GM12878 (cell line): ENCODE data around the gene WWOX. TPM values are rescaled to one million over a fixed set of nuclear protein-coding genes. Genes with fewer than 3 reads are reported as not detected.

Experiments
- ATAC-seq: fragments of 200-7000 bp; cut with Tn5 transposase; 3 replicates; pipeline ENCODE4 v1.9.1; 2020; ENCODE audit warnings: mild to moderate bottlenecking, moderate library complexity
- BruUV-seq: library from RNA; stranded (reverse); fragments of 400-500 nt; replicated peaks from 2 replicates; lab custom pipeline; 2021; lab: Mats Ljungman, UMichigan
- CTCF ChIA-PET: fragments of 300-600 bp; sonication (Branson Sonifier 250); formaldehyde crosslinking; extraction: SDS; loops from one replicate; lab custom pipeline; 2021; ENCODE audit warnings: inconsistent platforms; lab: Yijun Ruan, JAX
- POLR2A ChIA-PET: fragments of 350-600 bp; formaldehyde crosslinking; extraction: SDS; loops from one replicate; lab custom pipeline; 2021; ENCODE audit warnings: inconsistent platforms; lab: Charles Lee
- RAD21 ChIA-PET: fragments of 300-600 bp; sonication (Branson Sonifier 250); formaldehyde crosslinking; loops from one replicate; lab custom pipeline; 2023; ENCODE audit warnings: antibody characterized with exemption; ENCODE audit not compliant: unreplicated experiment; lab: Charles Lee
- SMC1A ChIA-PET: fragments of 300-600 bp; sonication (Branson Sonifier 250); formaldehyde crosslinking; loops from one replicate; lab custom pipeline; 2023; ENCODE audit not compliant: unreplicated experiment, uncharacterized antibody; lab: Charles Lee
- DNase-seq: peaks from one replicate; pipeline ENCODE4 v3.0.0-alpha.2; 2011; ENCODE audit warnings: low read depth, low spot score
- FAIRE-seq: peaks from 3 replicates; lab custom pipeline; 2011; peaks lifted over from hg19 to GRCh38; lab: Jason Lieb, UNC
- H2AFZ ChIP-seq: 2 replicates; pipeline ENCODE4 v1.6.0; 2011; ENCODE audit warnings: low read depth, low read length, control low read depth; ENCODE audit not compliant: control insufficient read depth
- H3K27ac ChIP-seq: 2 replicates; pipeline ENCODE4 v1.5.1; 2011; ENCODE audit warnings: control low read depth; ENCODE audit not compliant: control insufficient read depth, insufficient read depth
- H3K27me3 ChIP-seq, 2 experiments: replicated peaks in 1 of 2; 2 replicates each; pipeline versions ENCODE4 v1.6.0 to v1.6.1; 2011; ENCODE audit warnings: low read length in 1 of 2; ENCODE audit not compliant: control insufficient read depth in 2 of 2, insufficient read depth in 2 of 2
- H3K36me3 ChIP-seq, 2 experiments: 2 replicates each; pipeline ENCODE4 v1.5.1; 2011; ENCODE audit warnings: low read length in 1 of 2; ENCODE audit not compliant: control insufficient read depth in 2 of 2, insufficient read depth in 2 of 2
- H3K4me1 ChIP-seq: 2 replicates; pipeline ENCODE4 v1.6.1; 2011; ENCODE audit warnings: mild to moderate bottlenecking, low read length, moderate library complexity, mixed read lengths; ENCODE audit not compliant: control insufficient read depth, insufficient read depth
- H3K4me2 ChIP-seq: 2 replicates; pipeline ENCODE4 v1.6.0; 2011; ENCODE audit warnings: control low read depth; ENCODE audit not compliant: control insufficient read depth, insufficient read depth
- H3K4me3 ChIP-seq: fragments of 200-600 bp; sonication (generic); 2 replicates; pipeline ENCODE4 v1.5.1; 2016
- H3K79me2 ChIP-seq: 2 replicates; pipeline ENCODE4 v1.6.0; 2011; ENCODE audit warnings: low read length; ENCODE audit not compliant: control insufficient read depth, insufficient read depth
- H3K9ac ChIP-seq: 2 replicates; pipeline ENCODE4 v1.8.0; 2011; ENCODE audit warnings: low read length, control low read depth, mixed read lengths; ENCODE audit not compliant: control insufficient read depth, insufficient read depth
- H3K9me3 ChIP-seq: replicated peaks from 3 replicates; pipeline ENCODE4 v1.5.1; 2011; ENCODE audit warnings: mild to moderate bottlenecking, low read length; ENCODE audit not compliant: control insufficient read depth, insufficient read depth
- H4K20me1 ChIP-seq: 2 replicates; pipeline ENCODE4 v1.6.0; 2011; ENCODE audit not compliant: control insufficient read depth, insufficient read depth
- ATF3 ChIP-seq: IDR thresholded peaks from 2 replicates; pipeline ENCODE4 v1.6.1; 2011; ENCODE audit warnings: low read depth, mild to moderate bottlenecking, low read length, moderate library complexity, borderline replicate concordance; ENCODE audit errors: extremely low read depth
- BCL11A ChIP-seq: IDR thresholded peaks from 2 replicates; pipeline ENCODE4 v1.6.1; 2011; ENCODE audit warnings: low read depth, low read length
- BCL3 ChIP-seq: IDR thresholded peaks from 2 replicates; pipeline ENCODE4 v1.6.1; 2011; ENCODE audit warnings: borderline replicate concordance, low read depth, mild to moderate bottlenecking, moderate library complexity, low read length; ENCODE audit not compliant: insufficient read depth, poor library complexity, severe bottlenecking
- CREM ChIP-seq: IDR thresholded peaks from 2 replicates; pipeline ENCODE4 v1.6.1; 2014; ENCODE audit warnings: antibody characterized with exemption, low read depth
- ETV6 ChIP-seq, 2 experiments: fragments of 450-650 bp in 1 of 2; IDR thresholded peaks in 1 of 2; conservative IDR thresholded peaks in 1 of 2; 2 replicates each; pipeline ENCODE4 v1.6.1; 2014; ENCODE audit warnings: antibody characterized with exemption in 1 of 2, borderline replicate concordance in 1 of 2, low read depth in 1 of 2, mild to moderate bottlenecking in 1 of 2, moderate library complexity in 1 of 2
- IKZF2 ChIP-seq, 2 experiments: fragments of 450-650 bp; IDR thresholded peaks; 2 replicates each; pipeline ENCODE4 v1.6.1; 2017; ENCODE audit warnings: mild to moderate bottlenecking in 2 of 2, moderate library complexity in 2 of 2
- PAX5 ChIP-seq: IDR thresholded peaks from 2 replicates; pipeline ENCODE4 v1.6.1; 2011; ENCODE audit warnings: low read depth, low read length, borderline replicate concordance
- PML ChIP-seq: IDR thresholded peaks from 2 replicates; pipeline ENCODE4 v1.6.1; 2012; ENCODE audit warnings: low read length, inconsistent platforms
- RCOR1 ChIP-seq: conservative IDR thresholded peaks from 2 replicates; pipeline ENCODE4 v1.6.1; 2012; ENCODE audit warnings: low read depth, low read length, improper control_type of control experiment
- SIX5 ChIP-seq: IDR thresholded peaks from 2 replicates; pipeline ENCODE4 v1.6.1; 2011; ENCODE audit warnings: mild to moderate bottlenecking, low read depth, low read length, moderate library complexity; ENCODE audit not compliant: severe bottlenecking
- SMAD5 ChIP-seq: IDR thresholded peaks from 2 replicates; pipeline ENCODE4 v1.6.1; 2016; ENCODE audit warnings: antibody characterized with exemption, low read depth
- STAT3 ChIP-seq: IDR thresholded peaks from 2 replicates; pipeline ENCODE4 v1.6.1; 2011; ENCODE audit warnings: low read depth, low read length, improper control_type of control experiment
- SUZ12 ChIP-seq: fragments of 200-600 bp; sonication (generic); IDR thresholded peaks from one replicate; pipeline ENCODE4 v1.6.1; 2018; ENCODE audit warnings: antibody characterized with exemption, mild to moderate bottlenecking; ENCODE audit not compliant: unreplicated experiment
- ZNF274 ChIP-seq: IDR thresholded peaks from one replicate; pipeline ENCODE4 v1.8.0; 2011; ENCODE audit not compliant: insufficient read length, insufficient read depth
- WGBS: methylation state at CpG from one replicate; pipeline ENCODE4 v1.1.6; 2016; ENCODE audit warnings: low lambda C conversion rate; ENCODE audit not compliant: insufficient replicate concordance, insufficient coverage; ENCODE audit errors: missing lambda C conversion rate; 5-methylcytosine and 5-hydroxymethylcytosine counted together
- in situ Hi-C: fragments of 300-500 bp; cut with MboI; formaldehyde crosslinking; loops from 9 replicates; pipeline ENCODE4 v1.14.3; 2018; ENCODE audit warnings: mixed read lengths
- intact Hi-C: fragments of 100-400 bp; cut with micrococcal nuclease; formaldehyde crosslinking; loops from one replicate; pipeline ENCODE4 v1.14.2; 2022; ENCODE audit not compliant: unreplicated experiment
- polyA plus RNA-seq, 11 experiments: library from polyadenylated mRNA; depleted of rRNA in 4 of 11; unstranded in 6 of 11; stranded (reverse) in 5 of 11; fragments of >200 nt; fragmentation: Nextera tagmentation in 4 of 11; fragmentation: Illumina TruSeq in 1 of 11; extraction: Ambion mirVana in 4 of 11; extraction: Trizol in 1 of 11; gene quantifications; 1 replicate in 1 of 11; 2 replicates in 10 of 11; pipeline versions ENCODE4 v1.2.1 to v1.2.3, GENCODE V29; 2011 to 2016; ENCODE audit warnings: inconsistent platforms in 2 of 11, missing spikeins in 2 of 11, low read depth in 1 of 11
- total RNA-seq, 4 experiments: library from RNA; depleted of rRNA in 3 of 4; stranded (reverse); fragments of >200 nt in 3 of 4; fragmentation: Illumina TruSeq in 1 of 4; extraction: Trizol in 1 of 4; gene quantifications; 2 replicates each; pipeline versions ENCODE4 v1.2.1 to v1.2.3, GENCODE V29; 2013 to 2021

The WWOX gene
- total and polyA plus RNA-seq, 10 of the 15 experiments (the other 5 are each of a cell fraction or from before 2014, with no cell fraction given), result 2.8 to 24.4 (median 17.8) TPM

- ChIA-PET RAD21 (no interaction called here), CTCF (no interaction called here), SMC1A (interaction anchor here (0.6 kb wide), 1 partner anchor 384 kb away, joined by 3 read pairs; no protein-coding TSS in a partner anchor), POLR2A (no interaction called here)
- no TSS peak for BruUV-seq
- 45% methylated on average over 13 of the region's 13 CpGs for WGBS
- no peak overlapping the region for H3K4me2 ChIP-seq
- H3K4me1 ChIP-seq, result peaks cover 17% of the 10 kb centered on the region
- H3K79me2 ChIP-seq, result no peaks in the 10 kb centered on the region
- no peak overlapping the region for H3K9ac ChIP-seq
- H3K27ac ChIP-seq, result no peak overlapping the region
- FAIRE-seq (no peak), ATAC-seq (no peak), DNase-seq (no peak)
- H2AFZ ChIP-seq, result no peak overlapping the region
- TF ChIP-seq CREM (no peak), IKZF2 (IDR thresholded peaks at IDR 0.05) (no peak), PAX5 (no peak), SMAD5 (no peak), PML (no peak), RCOR1 (no peak), BCL3 (no peak), SUZ12 (no peak), BCL11A (no peak), SIX5 (no peak), ZNF274 (no peak), ETV6 (conservative IDR thresholded peaks at IDR 0.05 in 1 of 2, IDR thresholded peaks at IDR 0.05 in 1 of 2; ENCODE audit: borderline replicate concordance in 1 of 2, low read depth in 1 of 2) (no peak), STAT3 (no peak), ATF3 (no peak)
- H3K9me3 ChIP-seq, result no peaks in the 10 kb centered on the region
- in situ Hi-C loops, result no loop called here
- intact Hi-C loops, result no loop called here
- no peaks in the 10 kb centered on the region for H3K36me3 ChIP-seq
- no peaks in the 10 kb centered on the region for H4K20me1 ChIP-seq
- H3K4me3 ChIP-seq, result no peak overlapping the region
- no peaks in the 10 kb centered on the region for H3K27me3 ChIP-seq
Observed at GRCh38 chr16:78985716-78986605, 886.5 kb downstream of the WWOX start.
